Right renal cortex interstitium (tissue), 3 donors: ENCODE measurements around the gene HTATIP2. TPM values are rescaled to one million over a fixed set of nuclear protein-coding genes. Genes with fewer than 3 reads are reported as not detected.
"Not testable (repeated sequence)": the region's sequence is repeated elsewhere in the genome, so short reads cannot be mapped to it uniquely, and the experiment has no call there.

Experiments
- DNase-seq, 3 donors: peaks; one replicate each; pipeline ENCODE4 v3.0.0-alpha.2; 2013; ENCODE audit warnings: low read depth in 3 of 3, low spot score in 2 of 3
- polyA plus RNA-seq, 3 donors: library from polyadenylated mRNA; unstranded; fragments of 120-200 nt; gene quantifications; one replicate each; pipeline ENCODE4 v1.2.1, GENCODE V29; 2013; ENCODE audit not compliant: insufficient read length in 3 of 3

HTATIP2 gene
- polyA plus RNA-seq, 3 donors, result 2.0 to 4.6 (median 3.3) TPM

- no peak for DNase-seq
Observed at GRCh38 chr11:20369826-20370225, 6.3 kb downstream of the HTATIP2 start.

- no peak for DNase-seq
Observed at GRCh38 chr11:20372081-20372626, 8.6 kb downstream of the HTATIP2 start.

DNA sequence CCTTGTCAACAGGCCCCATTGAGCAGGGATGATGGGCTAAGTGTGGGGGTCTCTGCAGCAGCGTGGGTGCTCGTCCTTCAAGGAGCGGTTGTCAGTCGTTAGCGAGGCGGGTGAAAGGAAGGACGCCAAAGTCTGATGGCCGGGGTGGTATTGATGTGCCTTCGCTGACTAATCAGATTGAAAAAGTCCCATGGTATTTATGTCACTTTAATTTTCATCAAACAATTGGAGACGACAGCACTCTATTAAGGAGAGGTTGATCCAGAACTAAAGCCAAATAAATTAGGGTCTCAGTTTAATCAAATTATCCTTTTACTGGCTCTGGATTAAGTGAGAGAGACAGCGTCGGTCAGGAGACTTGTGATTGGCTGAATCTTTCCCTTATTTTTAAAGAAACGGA lies 9.6 kb downstream of the HTATIP2 start:
- no peak for DNase-seq

- DNase-seq, result no peak
Observed at GRCh38 chr11:20373568-20374209, 10.2 kb downstream of the HTATIP2 start.

DNA sequence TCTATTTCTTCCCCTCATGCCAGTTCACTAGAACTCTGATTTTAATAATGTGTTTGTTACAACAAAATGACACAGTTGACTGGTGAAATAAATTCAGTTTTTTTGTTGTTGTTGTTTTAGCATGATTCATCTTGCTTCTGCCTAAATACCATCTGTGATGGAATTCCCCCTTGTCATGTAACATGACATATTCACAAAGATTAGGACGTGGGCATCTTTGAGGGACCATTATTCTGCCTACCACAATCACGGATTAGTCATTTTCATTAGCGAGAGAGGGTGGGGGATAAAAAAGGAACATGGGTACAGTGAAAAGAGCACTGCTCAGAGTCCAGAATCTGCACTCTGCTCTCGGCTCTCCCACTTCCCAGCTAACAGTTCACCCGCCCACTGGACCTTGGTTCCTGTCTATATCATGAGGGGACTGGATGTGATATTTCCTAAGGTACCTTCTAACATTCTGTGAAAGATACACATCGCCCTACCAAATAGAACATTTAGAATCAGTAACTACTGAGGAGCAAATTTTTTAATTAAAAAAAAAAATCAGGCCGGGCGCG lies 11.3 kb downstream of the HTATIP2 start:
- no peak for DNase-seq

DNA sequence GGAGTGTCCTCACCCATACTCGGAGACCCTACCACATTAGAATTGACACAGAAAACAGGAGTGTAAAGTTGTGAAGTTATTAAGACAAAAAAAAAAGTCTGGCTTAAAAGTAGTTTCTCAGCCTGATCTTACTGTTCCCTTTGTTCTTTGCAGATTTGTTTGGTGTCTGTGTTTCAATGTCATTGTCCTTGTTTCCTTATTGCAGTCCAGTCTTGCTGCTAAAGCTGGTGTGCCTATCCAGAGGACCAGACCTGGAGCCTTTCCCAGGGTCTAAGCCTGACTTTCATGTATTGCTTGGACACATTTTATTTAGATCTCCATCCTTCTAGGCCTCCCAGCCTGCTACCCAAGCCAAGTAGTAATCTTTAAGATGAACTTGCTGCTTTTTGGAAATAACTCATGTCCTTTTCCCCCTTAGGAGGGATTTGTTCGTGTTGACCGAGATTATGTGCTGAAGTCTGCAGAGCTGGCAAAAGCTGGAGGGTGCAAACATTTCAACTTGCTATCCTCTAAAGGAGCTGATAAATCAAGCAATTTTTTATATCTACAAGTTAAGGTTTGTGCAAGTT lies 12.7 kb downstream of the HTATIP2 start:
- DNase-seq, result no peak

DNA sequence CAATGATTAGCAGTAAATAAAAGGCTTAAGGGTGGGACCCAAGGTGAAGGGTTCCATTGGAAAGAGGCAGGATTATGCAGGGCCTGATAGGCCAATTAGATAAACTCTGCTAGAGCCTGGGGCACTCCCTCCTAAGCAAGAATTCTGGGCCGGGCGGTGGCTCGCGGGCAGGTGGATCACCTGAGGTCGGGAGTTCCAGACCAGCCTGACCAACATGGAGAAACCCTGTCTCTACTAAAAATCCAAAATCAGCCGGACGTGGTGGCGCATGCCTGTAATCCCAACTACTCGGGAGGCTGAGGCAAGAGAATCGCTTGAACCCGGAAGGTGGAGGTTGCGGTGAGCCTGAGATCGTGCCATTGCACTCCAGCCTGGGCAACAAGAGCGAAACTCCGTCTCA lies 22.5 kb downstream of the HTATIP2 start:
- DNase-seq, result not testable (repeated sequence)

DNA sequence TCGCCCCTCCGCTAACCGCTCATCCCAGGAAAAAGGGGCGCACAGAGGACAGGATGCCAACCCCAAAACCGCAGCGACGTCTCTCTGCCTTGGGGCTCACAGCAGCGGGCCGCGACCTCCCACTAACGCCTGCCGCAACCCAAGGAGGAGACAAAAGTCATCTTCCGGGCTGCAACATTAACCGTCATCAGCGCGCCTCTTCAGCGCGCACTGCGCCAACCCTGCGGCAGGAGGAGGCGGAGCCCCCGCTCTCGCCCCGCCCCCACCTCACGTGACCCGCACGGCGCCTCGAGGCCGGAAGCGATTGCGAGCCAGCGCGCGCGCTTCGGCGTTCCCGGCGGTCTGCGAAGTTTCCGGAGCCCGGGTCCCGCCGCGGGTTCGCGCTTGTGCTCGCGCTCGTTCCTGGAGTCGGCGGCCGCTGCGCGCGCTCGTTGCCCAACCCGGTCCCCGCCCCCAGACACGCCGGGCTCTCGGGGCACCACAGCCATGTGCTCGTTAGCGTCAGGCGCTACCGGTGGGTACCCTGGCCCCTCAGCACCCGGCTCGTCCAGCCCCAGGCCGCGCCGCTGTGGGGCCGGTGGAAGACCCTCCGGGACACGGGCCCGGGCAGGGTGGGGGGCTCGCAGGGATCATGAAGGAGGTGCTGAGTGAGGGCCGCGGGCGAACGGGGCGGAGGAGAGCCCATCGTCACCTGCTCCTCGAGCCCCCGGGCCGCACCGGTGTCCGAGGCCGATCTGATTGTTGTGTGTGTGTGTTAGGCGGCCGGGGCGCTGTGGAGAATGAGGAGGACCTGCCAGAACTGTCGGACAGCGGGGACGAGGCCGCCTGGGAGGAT lies 24.0 kb downstream of the HTATIP2 start, which contains the start of gene PRMT3:
TSS of gene PRMT3 (plus strand) at position 456 of the 835 bp plus-strand sequence. CDS start at position 487, 31 bp downstream.
- DNase-seq, result peak; percentile 80 to 87 (median 86)

GRCh38 chr11:20388096-20389055 lies 24.9 kb downstream of the HTATIP2 start:
- DNase-seq, result peak in 1 of 3 donors; percentile 17

DNA sequence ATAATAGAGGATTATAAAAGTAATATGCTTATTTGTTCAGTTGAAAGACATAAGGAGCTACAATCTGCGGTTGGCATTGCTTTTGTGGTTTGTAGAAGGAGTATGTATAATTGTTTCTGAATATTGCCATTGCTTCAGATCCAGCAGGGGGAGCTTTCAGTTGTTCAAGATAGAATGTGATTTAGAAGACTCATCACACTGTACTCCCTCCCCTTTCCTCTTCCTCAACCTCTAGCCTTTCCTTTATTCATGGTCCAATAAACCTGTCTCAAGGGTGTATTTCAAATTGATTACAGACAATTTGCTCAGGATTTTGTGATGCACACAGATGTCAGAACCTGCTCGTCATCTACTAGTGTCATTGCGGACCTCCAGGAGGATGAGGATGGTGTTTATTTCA lies 33.8 kb downstream of the HTATIP2 start:
- peak; percentile 29 to 62 (median 60) for DNase-seq

DNA sequence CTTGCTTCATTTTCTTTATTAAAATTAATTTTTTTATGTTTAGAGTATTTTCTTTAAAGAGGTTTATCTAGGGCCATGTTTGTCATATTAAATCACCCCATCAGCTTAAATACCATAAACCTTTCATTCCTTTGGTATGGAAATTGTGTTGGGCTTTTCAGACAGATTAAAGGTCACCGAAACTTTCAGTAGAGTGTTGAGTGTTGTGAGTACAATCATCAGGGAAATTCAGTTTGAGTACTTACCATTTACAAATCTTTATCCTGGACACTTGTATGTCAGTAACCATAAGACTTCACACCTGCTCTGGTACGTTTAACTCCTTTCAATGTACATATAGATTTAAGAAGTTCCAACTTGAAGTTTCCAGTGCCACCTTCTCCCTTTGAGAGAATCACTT lies 36.0 kb downstream of the HTATIP2 start:
- DNase-seq, result no peak

DNA sequence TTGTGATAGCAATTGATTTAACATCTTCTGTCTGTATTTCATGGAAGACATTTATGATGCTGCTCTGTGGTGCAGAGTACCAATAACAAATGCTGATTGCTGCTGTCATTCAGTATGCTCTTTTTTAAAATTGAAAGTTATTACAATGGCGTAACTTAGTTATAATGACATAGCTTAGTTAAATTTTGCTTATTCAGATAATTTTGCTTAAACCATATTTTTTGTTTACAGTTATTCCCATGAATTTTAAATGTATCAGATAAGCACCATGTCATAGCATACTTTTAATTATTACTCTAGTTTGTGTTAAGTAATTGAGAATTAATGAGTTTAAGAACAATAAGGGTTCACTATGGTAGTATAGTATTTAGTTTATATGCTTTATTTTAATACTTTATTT lies 39.5 kb downstream of the HTATIP2 start:
- DNase-seq, result no peak

DNA sequence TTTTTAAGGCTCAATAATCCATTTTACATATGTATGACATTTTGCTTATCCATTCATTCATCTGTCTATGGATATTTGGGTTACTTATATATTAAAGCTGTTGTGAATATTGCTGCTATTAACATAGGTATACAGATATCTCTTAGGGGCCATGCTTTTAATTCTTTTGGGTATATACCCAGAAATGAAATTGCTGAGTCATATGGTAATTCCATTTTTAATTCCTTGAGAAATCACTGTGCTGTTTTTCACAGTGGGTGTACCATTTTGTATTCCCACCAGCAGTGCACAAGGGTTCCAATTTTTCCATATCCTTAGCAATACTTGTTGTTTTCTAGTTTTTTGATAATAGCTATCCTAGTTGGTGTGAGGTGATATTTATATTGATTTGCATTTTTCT lies 43.0 kb downstream of the HTATIP2 start:
- DNase-seq, result no peak

GRCh38 chr11:20407344-20407743 lies 43.8 kb downstream of the HTATIP2 start:
- DNase-seq, result no peak

GRCh38 chr11:20415432-20415831 lies 51.9 kb downstream of the HTATIP2 start:
- DNase-seq, result no peak

DNA sequence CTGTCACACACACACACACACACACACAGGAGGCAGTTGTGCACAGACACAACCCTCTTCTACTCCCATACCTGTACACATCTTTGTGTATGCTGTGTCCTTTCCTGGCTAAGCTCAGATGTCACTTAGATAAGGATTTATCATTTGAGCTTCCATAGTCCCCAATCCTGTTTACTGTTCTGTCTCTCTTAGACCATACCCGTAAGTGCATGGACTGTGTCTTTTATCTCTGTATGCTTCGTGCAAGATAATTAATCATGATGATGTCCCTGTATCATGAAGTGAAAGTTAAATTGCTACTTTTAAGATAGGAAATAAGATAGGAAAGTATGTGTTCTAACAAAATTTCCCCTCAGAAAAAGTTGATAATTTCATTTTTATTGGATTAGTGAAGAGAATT lies 54.3 kb downstream of the HTATIP2 start:
- DNase-seq, result no peak

- no peak for DNase-seq
Observed at GRCh38 chr11:20421946-20422345, 58.4 kb downstream of the HTATIP2 start.

DNA sequence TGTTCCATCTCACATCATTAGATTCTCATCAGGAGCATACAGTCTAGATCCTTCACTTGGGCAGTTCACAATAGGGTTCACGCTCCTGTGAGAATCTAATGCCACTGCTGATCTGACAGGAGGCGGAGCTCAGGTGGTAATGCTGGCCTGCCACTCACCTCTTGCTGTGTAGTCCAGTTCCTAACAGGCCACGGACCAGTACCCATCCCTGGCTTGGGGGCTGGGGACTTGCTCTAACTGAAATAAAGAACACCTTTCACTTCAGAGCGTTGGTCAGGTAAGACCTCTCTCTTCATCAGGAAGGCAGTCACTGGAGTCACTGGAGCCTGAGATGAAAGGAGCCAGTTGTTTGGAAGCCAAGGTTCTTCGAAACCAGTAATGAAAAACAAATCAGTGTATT lies 65.7 kb downstream of the HTATIP2 start:
- no peak for DNase-seq
